GM10266 (cell line): Measurements from ENCODE around the gene H2AZ2.

Experiments
- DNase-seq: peaks from one replicate; pipeline ENCODE4 v3.0.0; 2012; ENCODE audit errors: extremely low spot score
- TF ChIP-seq, protein P1 (sequence below): IDR thresholded peaks from 2 replicates; pipeline ENCODE4 v1.5.1; 2012; ENCODE audit warnings: mild to moderate bottlenecking, low read depth; ENCODE audit not compliant: control insufficient read depth, insufficient read depth; ENCODE audit errors: missing control alignments

H2AZ2 gene

GRCh38 chr7:44796504-44797328, 51.2 kb downstream of the H2AZ2 start, which contains the start of gene PPIA:
Gene PPIA, plus strand, starts transcription at chr7:44796681. Its CDS starts 44 bp downstream, at chr7:44796725.
- peak; percentile 100 for DNase-seq
- TF ChIP-seq, protein P1, sequence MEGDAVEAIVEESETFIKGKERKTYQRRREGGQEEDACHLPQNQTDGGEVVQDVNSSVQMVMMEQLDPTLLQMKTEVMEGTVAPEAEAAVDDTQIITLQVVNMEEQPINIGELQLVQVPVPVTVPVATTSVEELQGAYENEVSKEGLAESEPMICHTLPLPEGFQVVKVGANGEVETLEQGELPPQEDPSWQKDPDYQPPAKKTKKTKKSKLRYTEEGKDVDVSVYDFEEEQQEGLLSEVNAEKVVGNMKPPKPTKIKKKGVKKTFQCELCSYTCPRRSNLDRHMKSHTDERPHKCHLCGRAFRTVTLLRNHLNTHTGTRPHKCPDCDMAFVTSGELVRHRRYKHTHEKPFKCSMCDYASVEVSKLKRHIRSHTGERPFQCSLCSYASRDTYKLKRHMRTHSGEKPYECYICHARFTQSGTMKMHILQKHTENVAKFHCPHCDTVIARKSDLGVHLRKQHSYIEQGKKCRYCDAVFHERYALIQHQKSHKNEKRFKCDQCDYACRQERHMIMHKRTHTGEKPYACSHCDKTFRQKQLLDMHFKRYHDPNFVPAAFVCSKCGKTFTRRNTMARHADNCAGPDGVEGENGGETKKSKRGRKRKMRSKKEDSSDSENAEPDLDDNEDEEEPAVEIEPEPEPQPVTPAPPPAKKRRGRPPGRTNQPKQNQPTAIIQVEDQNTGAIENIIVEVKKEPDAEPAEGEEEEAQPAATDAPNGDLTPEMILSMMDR: no peak

GRCh38 chr7:44796034-44796503, 51.8 kb downstream of the H2AZ2 start:
- DNase-seq: no peak
- TF ChIP-seq, protein P1: no peak

- no peak for DNase-seq
- TF ChIP-seq, protein P1: no peak
Observed at GRCh38 chr7:44794331-44794730, 53.6 kb downstream of the H2AZ2 start.

GRCh38 chr7:44793919-44794318, 54.0 kb downstream of the H2AZ2 start:
- no peak for DNase-seq
- TF ChIP-seq, protein P1: no peak

DNA sequence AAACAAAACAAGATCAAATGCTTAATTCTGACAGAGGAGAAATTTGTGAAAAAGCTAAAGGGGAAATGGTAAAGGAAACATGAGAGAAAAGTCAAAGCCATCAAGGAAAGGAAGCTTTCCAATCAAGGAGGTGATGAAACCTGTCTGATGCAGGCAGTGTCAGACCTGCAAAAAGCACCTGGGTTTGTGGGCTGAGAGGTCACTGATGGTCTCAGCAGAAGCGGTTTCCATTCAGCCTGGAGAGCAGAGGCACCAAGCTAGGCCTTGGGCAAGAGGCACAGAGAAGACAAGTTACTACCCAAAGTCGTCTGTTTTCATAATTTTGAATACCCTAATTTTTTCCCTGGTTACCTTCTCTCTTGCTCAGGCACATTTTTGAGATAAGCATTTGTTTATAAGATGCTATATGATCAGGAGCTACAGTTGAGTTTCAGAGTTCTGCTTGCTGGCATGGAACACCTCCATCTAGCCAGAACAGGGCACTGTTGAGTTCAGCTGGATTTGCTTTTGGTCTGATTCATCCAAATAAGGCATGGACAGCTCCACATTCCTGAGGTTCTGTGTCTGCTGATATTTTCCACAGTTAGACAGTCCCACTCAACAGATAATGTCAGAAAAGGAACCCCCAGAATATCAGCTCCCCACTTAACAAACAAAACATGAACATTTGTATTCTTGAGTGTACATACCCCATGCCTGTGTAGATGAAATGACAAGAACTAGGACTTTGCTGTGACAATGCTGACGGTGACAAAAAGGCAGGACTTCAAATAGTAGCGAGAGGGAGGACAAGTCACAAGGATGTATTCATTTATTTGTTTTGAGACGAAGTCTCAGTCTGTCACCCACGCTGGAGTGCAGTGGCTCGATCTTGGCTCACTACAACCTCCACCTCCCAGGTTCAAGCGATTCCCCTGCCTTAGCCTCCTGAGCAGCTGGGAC, 56.3 kb downstream of the H2AZ2 start:
- no peak for DNase-seq
- TF ChIP-seq, protein P1: no peak

DNA sequence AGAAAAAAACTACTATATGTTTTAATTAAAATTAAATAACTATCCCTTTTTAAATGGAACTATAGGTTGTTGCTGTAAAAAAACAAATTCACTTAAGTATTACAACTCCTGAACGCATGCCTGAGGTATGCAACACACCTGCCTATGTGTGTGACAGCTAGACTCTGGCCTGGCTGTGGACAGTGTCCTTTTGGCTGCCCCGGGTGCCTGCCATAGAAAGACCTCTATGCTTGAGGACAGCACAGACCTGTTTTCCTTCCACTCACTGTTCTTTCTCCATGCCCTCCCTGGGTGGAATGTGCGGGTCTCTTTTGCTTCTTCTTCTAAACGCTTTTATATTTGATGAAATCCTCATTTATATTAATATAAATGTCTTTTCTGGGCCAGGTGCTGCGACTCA, 57.9 kb downstream of the H2AZ2 start:
- TF ChIP-seq, protein P1: no peak

GRCh38 chr7:44787762-44788161, 60.1 kb downstream of the H2AZ2 start:
- no peak for DNase-seq
- TF ChIP-seq, protein P1: no peak

More for the DNA sequence above, 57.9 kb downstream of the H2AZ2 start:
- DNase-seq: no peak
